T-helper 1 cell treated with Interleukin-12 subunit alpha and Interleukin-12 subunit beta and Interleukin-4 antibody, amounts not matched to agents 30 μg/mL and 1 μg/mL, for 36 hours (primary cell): ENCODE results near the gene ACP3.
"Not testable (repeated sequence)": the region's sequence is repeated elsewhere in the genome, so short reads cannot be mapped to it uniquely, and the experiment has no call there.

Experiments used
- H3K27ac Mint-ChIP-seq: one replicate; pipeline ENCODE4 v1.8.0; 2021; ENCODE audit warnings: mild to moderate bottlenecking, mixed read lengths
- H3K27me3 Mint-ChIP-seq: one replicate; pipeline ENCODE4 v1.8.0; 2021; ENCODE audit warnings: low read depth, mixed read lengths
- H3K36me3 Mint-ChIP-seq: one replicate; pipeline ENCODE4 v1.8.0; 2021; ENCODE audit warnings: low read depth, mixed read lengths
- H3K4me1 Mint-ChIP-seq: one replicate; pipeline ENCODE4 v1.8.0; 2021; ENCODE audit warnings: low read depth, mixed read lengths
- H3K4me3 Mint-ChIP-seq: one replicate; pipeline ENCODE4 v1.8.0; 2021; ENCODE audit warnings: mild to moderate bottlenecking, moderate library complexity, mixed read lengths
- H3K9me3 Mint-ChIP-seq: one replicate; pipeline ENCODE4 v1.8.0; 2021; ENCODE audit warnings: mixed read lengths

ACP3 gene

GRCh38 chr3:132368515-132368914, 51.3 kb downstream of the ACP3 start:
- no peak overlapping the region for H3K4me3 Mint-ChIP-seq
- no peaks in the 10 kb centered on the region for H3K4me1 Mint-ChIP-seq
- H3K27me3 Mint-ChIP-seq = peaks cover 12% of the 10 kb centered on the region
- no peaks in the 10 kb centered on the region for H3K9me3 Mint-ChIP-seq
- no peaks in the 10 kb centered on the region for H3K36me3 Mint-ChIP-seq
- no peak overlapping the region for H3K27ac Mint-ChIP-seq

DNA sequence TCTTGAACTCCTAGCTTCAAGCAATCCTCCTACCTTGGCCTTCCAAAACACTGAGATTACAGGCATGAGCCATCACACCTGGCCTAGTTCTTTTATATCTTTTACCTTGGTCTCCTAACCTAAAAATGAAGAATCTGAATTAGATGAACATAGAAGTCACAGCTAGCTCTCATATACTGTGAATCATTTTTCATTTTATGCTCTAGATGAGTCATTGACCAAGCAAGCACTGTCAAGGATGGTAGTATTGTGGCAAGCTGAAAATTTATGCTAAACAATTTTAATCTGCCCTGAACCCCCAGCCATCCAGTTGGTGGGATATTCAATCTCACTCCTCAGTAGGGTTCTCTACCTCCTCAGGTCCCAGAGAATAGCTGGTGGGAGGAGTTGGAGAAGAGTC, 51.8 kb downstream of the ACP3 start:
- no peaks in the 10 kb centered on the region for H3K4me1 Mint-ChIP-seq
- no peaks in the 10 kb centered on the region for H3K9me3 Mint-ChIP-seq
- no peaks in the 10 kb centered on the region for H3K36me3 Mint-ChIP-seq
- no peak overlapping the region for H3K4me3 Mint-ChIP-seq
- H3K27me3 Mint-ChIP-seq = peaks cover 12% of the 10 kb centered on the region
- H3K27ac Mint-ChIP-seq = no peak overlapping the region

DNA sequence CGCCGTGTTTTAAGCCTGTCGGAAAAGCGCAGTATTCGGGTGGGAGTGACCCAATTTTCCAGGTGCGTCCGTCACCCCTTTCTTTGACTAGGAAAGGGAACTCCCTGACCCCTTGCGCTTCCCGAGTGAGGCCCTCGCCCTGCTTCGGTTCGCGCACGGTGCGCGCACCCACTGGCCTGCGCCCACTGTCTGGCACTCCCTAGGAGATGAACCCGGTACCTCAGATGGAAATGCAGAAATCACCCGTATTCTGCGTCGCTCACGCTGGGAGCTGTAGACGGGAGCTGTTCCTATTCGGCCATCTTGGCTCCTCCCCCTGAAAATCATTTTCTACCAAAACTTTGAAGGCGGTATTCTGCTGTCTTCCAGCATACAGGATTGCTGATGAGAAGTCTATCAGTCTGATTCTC, 59.7 kb downstream of the ACP3 start:
- H3K9me3 Mint-ChIP-seq = not testable (repeated sequence)
- peak overlapping the region; percentile 53 for H3K4me3 Mint-ChIP-seq

DNA sequence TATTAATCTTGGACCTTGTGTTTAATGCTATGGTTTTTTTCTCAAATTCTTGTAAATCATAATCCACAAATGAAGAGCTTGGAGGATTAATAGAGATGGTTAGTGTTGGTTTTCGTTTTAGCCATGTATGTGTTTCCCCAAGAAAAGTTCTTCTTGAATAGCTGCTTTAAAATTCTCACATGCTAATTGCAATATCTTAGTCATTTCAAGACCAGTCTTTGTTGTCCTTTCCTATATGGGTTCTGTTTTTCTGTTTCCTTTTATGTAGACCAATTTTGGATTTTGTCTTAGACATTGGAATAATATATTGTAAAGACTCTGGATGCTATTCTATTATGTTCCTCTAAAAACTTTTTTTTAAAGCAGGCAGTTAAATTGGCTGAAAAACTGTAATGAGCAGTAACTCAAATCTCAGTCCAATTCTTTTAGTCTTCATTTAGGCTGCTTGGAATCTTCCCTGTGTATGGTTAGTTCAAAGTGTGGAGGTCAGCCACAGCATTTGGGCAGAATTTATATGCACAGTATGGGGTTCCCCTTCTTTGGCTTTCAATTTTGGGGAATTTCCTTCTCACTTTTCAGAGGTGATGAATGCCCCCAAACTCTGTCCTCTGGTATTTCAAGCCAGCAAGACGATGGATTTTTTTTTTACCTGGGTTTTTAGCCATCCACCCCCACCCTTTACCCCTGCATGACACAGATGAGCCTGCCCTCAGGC, 61.0 kb downstream of the ACP3 start:
- Mint-ChIP-seq H3K27ac (no peak overlapping the region), H3K4me1 (no peaks in the 10 kb centered on the region), H3K27me3 (no peaks in the 10 kb centered on the region)

More for the DNA sequence above, 59.7 kb downstream of the ACP3 start:
- not testable (repeated sequence) for H3K4me1 Mint-ChIP-seq, H3K27ac Mint-ChIP-seq, H3K36me3 Mint-ChIP-seq, H3K27me3 Mint-ChIP-seq

DNA sequence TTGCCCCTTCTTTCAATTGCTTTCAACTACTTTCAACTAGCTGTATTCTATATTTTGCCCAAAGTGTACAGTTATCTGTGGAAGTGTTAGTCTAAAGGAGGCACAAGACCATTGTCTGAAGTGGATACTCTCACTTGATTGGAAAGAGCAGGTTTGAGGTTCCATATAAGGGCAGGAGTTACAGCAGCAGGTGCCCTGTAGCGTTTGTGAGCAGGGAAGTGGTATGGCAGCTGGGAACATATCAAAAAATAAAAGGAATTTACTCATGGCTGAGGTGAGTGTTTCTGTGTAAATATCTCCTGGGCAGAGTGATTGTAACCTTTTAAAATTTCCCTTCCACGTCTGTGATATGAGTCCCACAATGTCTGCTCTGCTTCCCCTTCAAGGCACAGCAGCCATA, 61.6 kb downstream of the ACP3 start:
- H3K36me3 Mint-ChIP-seq = no peaks in the 10 kb centered on the region
- H3K4me3 Mint-ChIP-seq = no peak overlapping the region
- no peaks in the 10 kb centered on the region for H3K27me3 Mint-ChIP-seq
- no peaks in the 10 kb centered on the region for H3K4me1 Mint-ChIP-seq
- H3K27ac Mint-ChIP-seq = no peak overlapping the region
- no peaks in the 10 kb centered on the region for H3K9me3 Mint-ChIP-seq

More for the DNA sequence above, 61.0 kb downstream of the ACP3 start:
- no peak overlapping the region for H3K4me3 Mint-ChIP-seq
- no peaks in the 10 kb centered on the region for H3K9me3 Mint-ChIP-seq
- H3K36me3 Mint-ChIP-seq = no peaks in the 10 kb centered on the region

GRCh38 chr3:132380920-132381319, 63.7 kb downstream of the ACP3 start:
- Mint-ChIP-seq H3K36me3 (no peaks in the 10 kb centered on the region), H3K27ac (no peak overlapping the region), H3K4me3 (no peak overlapping the region), H3K27me3 (no peaks in the 10 kb centered on the region), H3K9me3 (no peaks in the 10 kb centered on the region), H3K4me1 (no peaks in the 10 kb centered on the region)

DNA sequence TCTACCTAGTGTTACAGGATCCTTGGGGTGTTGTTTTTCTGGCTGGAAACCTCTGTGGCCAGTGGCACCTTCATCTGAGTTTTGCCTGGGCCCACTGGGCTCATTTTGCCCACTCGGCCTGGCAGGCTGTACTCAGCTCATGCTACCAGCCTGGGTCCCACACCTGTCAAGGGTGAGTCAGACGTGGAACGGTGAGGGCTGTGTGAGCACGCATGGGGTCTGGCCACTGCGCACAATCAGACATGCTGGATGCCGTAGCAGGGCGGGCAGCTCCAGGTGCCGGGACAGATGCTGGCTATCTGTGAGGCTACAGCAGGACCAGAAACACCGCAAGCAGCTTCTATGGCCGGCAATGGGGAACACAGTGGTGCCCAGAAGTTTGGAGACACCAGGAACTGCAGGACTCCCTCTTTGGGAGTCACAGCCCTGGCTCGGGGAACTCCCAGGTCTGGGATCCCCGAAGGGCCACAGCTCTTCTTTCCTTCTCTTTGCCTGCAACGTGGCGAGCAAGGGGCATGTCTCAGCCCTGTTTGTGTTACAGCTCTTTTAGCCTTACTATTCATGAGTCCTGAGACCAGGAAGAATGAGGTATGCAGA, 64.2 kb downstream of the ACP3 start:
- no peaks in the 10 kb centered on the region for H3K9me3 Mint-ChIP-seq
- H3K36me3 Mint-ChIP-seq = no peaks in the 10 kb centered on the region
- no peak overlapping the region for H3K4me3 Mint-ChIP-seq
- no peaks in the 10 kb centered on the region for H3K27me3 Mint-ChIP-seq
- H3K27ac Mint-ChIP-seq = no peak overlapping the region
- no peaks in the 10 kb centered on the region for H3K4me1 Mint-ChIP-seq

GRCh38 chr3:132382267-132382666, 65.1 kb downstream of the ACP3 start:
- H3K27me3 Mint-ChIP-seq = no peaks in the 10 kb centered on the region
- H3K27ac Mint-ChIP-seq = no peak overlapping the region
- no peaks in the 10 kb centered on the region for H3K4me1 Mint-ChIP-seq
- no peaks in the 10 kb centered on the region for H3K36me3 Mint-ChIP-seq
- H3K4me3 Mint-ChIP-seq = no peak overlapping the region
- H3K9me3 Mint-ChIP-seq = no peaks in the 10 kb centered on the region

DNA sequence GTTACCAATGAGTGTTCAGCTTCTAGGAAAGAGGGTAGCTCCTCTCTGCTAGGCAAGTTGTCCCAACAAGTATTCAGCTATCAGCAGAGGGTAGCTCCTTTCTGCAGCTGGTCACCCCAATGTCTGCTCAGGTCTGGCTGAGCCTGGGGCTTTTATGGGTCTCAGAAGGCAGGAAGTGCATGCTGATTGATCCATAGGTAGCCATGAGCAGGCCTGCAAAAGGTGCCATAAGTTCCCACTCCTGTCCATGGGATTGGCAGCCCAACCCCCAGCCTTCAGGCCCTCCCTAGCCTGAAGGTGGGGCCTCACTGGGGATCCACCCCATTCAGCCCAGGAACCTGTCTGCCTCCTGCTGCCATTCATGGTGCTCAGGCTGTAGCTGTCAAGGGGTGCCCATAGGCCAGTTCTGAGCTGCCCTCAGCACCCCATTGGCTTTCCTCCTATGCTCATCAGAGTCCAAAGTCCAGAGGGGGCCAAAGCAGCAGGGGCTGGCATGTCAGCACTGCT, 65.5 kb downstream of the ACP3 start:
- Mint-ChIP-seq H3K4me3 (no peak overlapping the region), H3K27ac (no peak overlapping the region), H3K4me1 (no peaks in the 10 kb centered on the region)

GRCh38 chr3:132386259-132386658, 69.1 kb downstream of the ACP3 start:
- no peaks in the 10 kb centered on the region for H3K9me3 Mint-ChIP-seq
- H3K4me1 Mint-ChIP-seq = no peaks in the 10 kb centered on the region
- no peaks in the 10 kb centered on the region for H3K27me3 Mint-ChIP-seq
- H3K4me3 Mint-ChIP-seq = no peak overlapping the region
- H3K36me3 Mint-ChIP-seq = no peaks in the 10 kb centered on the region
- H3K27ac Mint-ChIP-seq = no peak overlapping the region

More for the DNA sequence above, 65.5 kb downstream of the ACP3 start:
- no peaks in the 10 kb centered on the region for H3K9me3 Mint-ChIP-seq
- no peaks in the 10 kb centered on the region for H3K36me3 Mint-ChIP-seq
- H3K27me3 Mint-ChIP-seq = no peaks in the 10 kb centered on the region

- H3K36me3 Mint-ChIP-seq, H3K27ac Mint-ChIP-seq, H3K27me3 Mint-ChIP-seq, H3K9me3 Mint-ChIP-seq, H3K4me1 Mint-ChIP-seq, H3K4me3 Mint-ChIP-seq: not testable (repeated sequence)
These were observed 75.5 kb downstream of the ACP3 start for GRCh38 chr3:132392675-132393074.

- Mint-ChIP-seq H3K36me3 (no peaks in the 10 kb centered on the region), H3K9me3 (no peaks in the 10 kb centered on the region), H3K27ac (no peak overlapping the region), H3K27me3 (peaks cover 10% of the 10 kb centered on the region), H3K4me1 (no peaks in the 10 kb centered on the region), H3K4me3 (no peak overlapping the region)
These were observed 77.1 kb downstream of the ACP3 start for GRCh38 chr3:132394320-132394719.

DNA sequence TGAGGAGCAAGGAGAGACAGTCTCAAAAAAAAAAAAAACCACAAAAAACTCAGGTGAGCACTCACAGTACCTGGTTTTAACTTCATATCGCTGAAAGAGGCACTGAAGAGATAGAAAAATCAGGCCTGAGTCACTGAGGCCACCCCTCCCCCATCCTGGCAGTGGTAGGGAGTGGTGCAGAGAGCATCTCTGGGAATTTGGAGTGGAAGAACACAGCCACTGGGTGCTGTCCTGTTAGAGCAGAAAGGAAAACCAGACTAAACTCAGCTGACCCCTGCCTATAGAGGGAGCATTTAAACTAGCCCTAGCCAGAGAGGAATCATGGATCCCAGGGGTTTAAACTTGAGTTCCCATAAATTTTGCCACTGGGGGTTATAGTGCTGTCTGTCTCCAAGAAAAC, 77.9 kb downstream of the ACP3 start:
- Mint-ChIP-seq H3K9me3 (no peaks in the 10 kb centered on the region), H3K4me3 (no peak overlapping the region), H3K36me3 (no peaks in the 10 kb centered on the region), H3K27me3 (peaks cover 10% of the 10 kb centered on the region), H3K4me1 (no peaks in the 10 kb centered on the region), H3K27ac (no peak overlapping the region)

GRCh38 chr3:132396255-132396654, 79.0 kb downstream of the ACP3 start:
- H3K4me1 Mint-ChIP-seq = no peaks in the 10 kb centered on the region
- H3K27me3 Mint-ChIP-seq = peaks cover 14% of the 10 kb centered on the region
- no peaks in the 10 kb centered on the region for H3K9me3 Mint-ChIP-seq
- H3K27ac Mint-ChIP-seq = no peak overlapping the region
- no peaks in the 10 kb centered on the region for H3K36me3 Mint-ChIP-seq
- no peak overlapping the region for H3K4me3 Mint-ChIP-seq

GRCh38 chr3:132396776-132397175, 79.6 kb downstream of the ACP3 start:
- not testable (repeated sequence) for H3K4me3 Mint-ChIP-seq, H3K27ac Mint-ChIP-seq, H3K4me1 Mint-ChIP-seq, H3K36me3 Mint-ChIP-seq, H3K9me3 Mint-ChIP-seq
- H3K27me3 Mint-ChIP-seq = peaks cover 18% of the 10 kb centered on the region
